ENCODE data around the gene STMP1.
"Not testable (repeated sequence)": the region's sequence is repeated elsewhere in the genome, so short reads cannot be mapped to it uniquely, and the experiment has no call there.

DNA sequence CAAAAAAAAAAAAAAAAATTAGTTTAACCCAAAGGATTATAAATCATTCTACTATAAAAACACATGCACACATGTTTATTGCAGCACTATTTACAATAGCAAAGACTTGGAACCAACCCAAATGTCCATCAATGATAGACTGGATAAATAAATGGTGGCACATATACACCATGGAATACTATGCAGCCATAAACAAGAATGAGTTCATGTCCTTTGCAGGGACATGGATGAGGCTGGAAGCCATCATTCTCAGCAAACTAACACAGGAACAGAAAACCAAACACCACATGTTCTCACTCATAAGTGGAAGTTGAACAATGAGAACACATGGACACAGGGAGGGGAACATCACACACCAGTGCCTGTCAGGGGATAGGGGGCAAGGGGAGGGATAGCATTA, 22.6 kb upstream of the STMP1 start:
- TF ChIP-seq, protein P1, sequence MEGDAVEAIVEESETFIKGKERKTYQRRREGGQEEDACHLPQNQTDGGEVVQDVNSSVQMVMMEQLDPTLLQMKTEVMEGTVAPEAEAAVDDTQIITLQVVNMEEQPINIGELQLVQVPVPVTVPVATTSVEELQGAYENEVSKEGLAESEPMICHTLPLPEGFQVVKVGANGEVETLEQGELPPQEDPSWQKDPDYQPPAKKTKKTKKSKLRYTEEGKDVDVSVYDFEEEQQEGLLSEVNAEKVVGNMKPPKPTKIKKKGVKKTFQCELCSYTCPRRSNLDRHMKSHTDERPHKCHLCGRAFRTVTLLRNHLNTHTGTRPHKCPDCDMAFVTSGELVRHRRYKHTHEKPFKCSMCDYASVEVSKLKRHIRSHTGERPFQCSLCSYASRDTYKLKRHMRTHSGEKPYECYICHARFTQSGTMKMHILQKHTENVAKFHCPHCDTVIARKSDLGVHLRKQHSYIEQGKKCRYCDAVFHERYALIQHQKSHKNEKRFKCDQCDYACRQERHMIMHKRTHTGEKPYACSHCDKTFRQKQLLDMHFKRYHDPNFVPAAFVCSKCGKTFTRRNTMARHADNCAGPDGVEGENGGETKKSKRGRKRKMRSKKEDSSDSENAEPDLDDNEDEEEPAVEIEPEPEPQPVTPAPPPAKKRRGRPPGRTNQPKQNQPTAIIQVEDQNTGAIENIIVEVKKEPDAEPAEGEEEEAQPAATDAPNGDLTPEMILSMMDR (IDR thresholded peaks at IDR 0.05): not testable (repeated sequence)
- TF ChIP-seq POLR2A (IDR thresholded peaks at IDR 0.05): not testable (repeated sequence)
